ENCODE data around the gene DPP10.

DNA sequence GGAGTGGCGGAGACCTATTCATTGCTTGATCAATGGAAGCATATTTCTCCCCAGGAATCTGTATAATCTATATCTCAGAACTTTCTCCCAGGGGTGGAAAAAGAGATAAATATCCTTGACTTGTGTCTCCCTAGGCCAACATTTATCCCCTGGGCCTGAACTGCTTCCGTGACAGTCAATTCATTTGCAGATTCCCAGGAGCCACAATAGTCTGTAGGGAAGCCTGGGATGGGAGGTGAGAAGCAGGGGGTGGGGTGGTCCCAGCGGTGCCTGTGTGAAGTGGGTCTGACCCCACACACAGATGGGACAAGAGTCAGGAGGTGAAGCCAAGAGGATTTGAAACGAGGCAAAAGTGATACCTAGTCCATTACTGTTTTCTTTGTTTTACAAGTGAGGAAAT is 166.8 kb downstream of the DPP10 start:
- TF ChIP-seq, protein P1, sequence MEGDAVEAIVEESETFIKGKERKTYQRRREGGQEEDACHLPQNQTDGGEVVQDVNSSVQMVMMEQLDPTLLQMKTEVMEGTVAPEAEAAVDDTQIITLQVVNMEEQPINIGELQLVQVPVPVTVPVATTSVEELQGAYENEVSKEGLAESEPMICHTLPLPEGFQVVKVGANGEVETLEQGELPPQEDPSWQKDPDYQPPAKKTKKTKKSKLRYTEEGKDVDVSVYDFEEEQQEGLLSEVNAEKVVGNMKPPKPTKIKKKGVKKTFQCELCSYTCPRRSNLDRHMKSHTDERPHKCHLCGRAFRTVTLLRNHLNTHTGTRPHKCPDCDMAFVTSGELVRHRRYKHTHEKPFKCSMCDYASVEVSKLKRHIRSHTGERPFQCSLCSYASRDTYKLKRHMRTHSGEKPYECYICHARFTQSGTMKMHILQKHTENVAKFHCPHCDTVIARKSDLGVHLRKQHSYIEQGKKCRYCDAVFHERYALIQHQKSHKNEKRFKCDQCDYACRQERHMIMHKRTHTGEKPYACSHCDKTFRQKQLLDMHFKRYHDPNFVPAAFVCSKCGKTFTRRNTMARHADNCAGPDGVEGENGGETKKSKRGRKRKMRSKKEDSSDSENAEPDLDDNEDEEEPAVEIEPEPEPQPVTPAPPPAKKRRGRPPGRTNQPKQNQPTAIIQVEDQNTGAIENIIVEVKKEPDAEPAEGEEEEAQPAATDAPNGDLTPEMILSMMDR (IDR thresholded peaks at IDR 0.05) = no peak
- TF ChIP-seq, protein P2, sequence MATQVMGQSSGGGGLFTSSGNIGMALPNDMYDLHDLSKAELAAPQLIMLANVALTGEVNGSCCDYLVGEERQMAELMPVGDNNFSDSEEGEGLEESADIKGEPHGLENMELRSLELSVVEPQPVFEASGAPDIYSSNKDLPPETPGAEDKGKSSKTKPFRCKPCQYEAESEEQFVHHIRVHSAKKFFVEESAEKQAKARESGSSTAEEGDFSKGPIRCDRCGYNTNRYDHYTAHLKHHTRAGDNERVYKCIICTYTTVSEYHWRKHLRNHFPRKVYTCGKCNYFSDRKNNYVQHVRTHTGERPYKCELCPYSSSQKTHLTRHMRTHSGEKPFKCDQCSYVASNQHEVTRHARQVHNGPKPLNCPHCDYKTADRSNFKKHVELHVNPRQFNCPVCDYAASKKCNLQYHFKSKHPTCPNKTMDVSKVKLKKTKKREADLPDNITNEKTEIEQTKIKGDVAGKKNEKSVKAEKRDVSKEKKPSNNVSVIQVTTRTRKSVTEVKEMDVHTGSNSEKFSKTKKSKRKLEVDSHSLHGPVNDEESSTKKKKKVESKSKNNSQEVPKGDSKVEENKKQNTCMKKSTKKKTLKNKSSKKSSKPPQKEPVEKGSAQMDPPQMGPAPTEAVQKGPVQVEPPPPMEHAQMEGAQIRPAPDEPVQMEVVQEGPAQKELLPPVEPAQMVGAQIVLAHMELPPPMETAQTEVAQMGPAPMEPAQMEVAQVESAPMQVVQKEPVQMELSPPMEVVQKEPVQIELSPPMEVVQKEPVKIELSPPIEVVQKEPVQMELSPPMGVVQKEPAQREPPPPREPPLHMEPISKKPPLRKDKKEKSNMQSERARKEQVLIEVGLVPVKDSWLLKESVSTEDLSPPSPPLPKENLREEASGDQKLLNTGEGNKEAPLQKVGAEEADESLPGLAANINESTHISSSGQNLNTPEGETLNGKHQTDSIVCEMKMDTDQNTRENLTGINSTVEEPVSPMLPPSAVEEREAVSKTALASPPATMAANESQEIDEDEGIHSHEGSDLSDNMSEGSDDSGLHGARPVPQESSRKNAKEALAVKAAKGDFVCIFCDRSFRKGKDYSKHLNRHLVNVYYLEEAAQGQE (IDR thresholded peaks at IDR 0.05; ENCODE audit: insufficient read depth in 1 of 2, low read depth in 2 of 2, low read length in 1 of 2) = no peak
- TF ChIP-seq POLR2AphosphoS5 (IDR thresholded peaks at IDR 0.05; ENCODE audit: low read depth, low read length) = no peak
